Activated CD4-positive, alpha-beta T cell treated with anti-CD3 and anti-CD28 coated beads, Interleukin-2, amount 10 ng/mL, durations not matched to agents 7 days and 5 days (primary cell): ENCODE measurements around the gene OR5M3. TPM values are rescaled to one million over a fixed set of nuclear protein-coding genes. Genes with fewer than 3 reads are reported as not detected.
A peak's percentile ranks its signal among the peaks of the same experiment; 100 is the strongest.

Experiments used
- CTCF ChIA-PET: fragments of 350-600 bp; sonication (Branson Sonifier 250); formaldehyde crosslinking; loops from one replicate; lab custom pipeline; 2021; ENCODE audit warnings: antibody characterized with exemption; lab: Charles Lee
- POLR2A ChIA-PET: fragments of 350-600 bp; sonication (Branson Sonifier 250); formaldehyde crosslinking; loops from one replicate; lab custom pipeline; 2021; ENCODE audit warnings: antibody characterized with exemption; lab: Charles Lee
- DNase-seq: peaks from one replicate; pipeline ENCODE4 v3.0.0-alpha.2; 2020
- H3K27ac Mint-ChIP-seq: one replicate; pipeline ENCODE4 v1.8.0; 2021; ENCODE audit warnings: mild to moderate bottlenecking, moderate library complexity, mixed read lengths
- H3K27me3 Mint-ChIP-seq: one replicate; pipeline ENCODE4 v1.8.0; 2021; ENCODE audit warnings: mixed read lengths
- H3K36me3 Mint-ChIP-seq: one replicate; pipeline ENCODE4 v1.8.0; 2021; ENCODE audit warnings: low read depth, mixed read lengths
- H3K4me1 Mint-ChIP-seq: one replicate; pipeline ENCODE4 v1.8.0; 2021; ENCODE audit warnings: mixed read lengths
- H3K4me3 Mint-ChIP-seq: one replicate; pipeline ENCODE4 v1.8.0; 2021; ENCODE audit warnings: mild to moderate bottlenecking, moderate library complexity, mixed read lengths
- H3K9me3 Mint-ChIP-seq: one replicate; pipeline ENCODE4 v1.8.0; 2021; ENCODE audit warnings: mixed read lengths
- total RNA-seq, 2 experiments: library from RNA; stranded (reverse); gene quantifications; one replicate each; pipeline ENCODE4 v1.2.3, GENCODE V29; 2021

Gene OR5M3
- not detected for total RNA-seq

DNA sequence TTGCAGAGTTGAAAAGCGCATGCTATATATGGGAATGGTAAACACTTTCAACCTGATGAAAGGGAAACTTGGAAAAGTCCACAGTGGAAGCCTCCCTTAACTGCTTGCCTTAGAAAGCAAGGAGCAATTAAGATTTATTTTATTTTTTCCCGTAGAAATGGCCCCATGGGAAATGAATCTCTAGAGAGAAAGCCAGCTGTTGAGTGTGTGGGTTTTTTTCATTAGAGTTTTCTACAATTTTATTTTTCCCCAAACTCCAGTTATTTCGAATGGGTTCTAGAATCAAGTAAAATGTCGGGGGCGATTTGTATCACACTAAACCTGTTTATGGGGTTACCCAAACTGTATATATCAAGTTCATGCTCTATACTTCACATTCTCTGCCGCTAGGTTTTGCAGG, at the start of gene OR5M3:
Gene OR5M3, minus strand, starts transcription at position 101 of the 400 bp plus-strand sequence. CDS start 2,855 bp downstream, outside the sequence.
- H3K36me3 Mint-ChIP-seq, result no peaks in the 10 kb centered on the region
- DNase-seq, result no peak
- H3K27me3 Mint-ChIP-seq, result no peaks in the 10 kb centered on the region
- no peak within 1 kb of the TSS for H3K4me3 Mint-ChIP-seq
- no peak within 1 kb of the TSS for H3K27ac Mint-ChIP-seq
- ChIA-PET POLR2A (no interaction called here), CTCF (no interaction called here)
- no peaks in the 10 kb centered on the region for H3K4me1 Mint-ChIP-seq
- peaks cover 2% of the 10 kb centered on the region for H3K9me3 Mint-ChIP-seq

- Mint-ChIP-seq H3K4me1 (no peaks in the 10 kb centered on the region), H3K27me3 (no peaks in the 10 kb centered on the region), H3K36me3 (no peaks in the 10 kb centered on the region), H3K27ac (peak overlapping the region; percentile 34), H3K4me3 (no peak overlapping the region), H3K9me3 (peaks cover 6% of the 10 kb centered on the region)
- ChIA-PET CTCF (no interaction called here), POLR2A (no interaction called here)
- no peak for DNase-seq
These were observed 48.9 kb upstream of the OR5M3 start for GRCh38 chr11:56522008-56522407.

DNA sequence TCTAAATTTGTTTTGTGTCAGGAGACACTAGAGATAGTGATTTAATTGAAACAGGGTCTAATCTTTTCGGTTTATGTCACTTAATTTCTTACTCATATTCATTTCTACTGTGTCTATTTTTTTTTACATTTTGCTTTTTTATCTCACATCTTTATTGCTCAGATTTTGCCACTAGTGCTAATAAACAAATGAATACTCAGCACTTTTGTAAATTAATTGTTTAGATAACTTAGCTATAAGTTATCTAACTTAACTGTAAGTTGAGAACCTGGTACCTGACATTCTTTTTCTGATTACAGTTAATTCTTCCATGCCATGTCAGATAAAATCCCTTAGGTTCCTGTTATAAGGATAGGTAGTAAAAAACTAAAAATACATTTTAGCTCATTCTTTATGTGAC, 40.1 kb upstream of the OR5M3 start:
- no peak for DNase-seq
- no peak overlapping the region for H3K27ac Mint-ChIP-seq
- no peaks in the 10 kb centered on the region for H3K36me3 Mint-ChIP-seq
- CTCF ChIA-PET, result no interaction called here
- POLR2A ChIA-PET, result no interaction called here
- H3K27me3 Mint-ChIP-seq, result no peaks in the 10 kb centered on the region
- no peak overlapping the region for H3K4me3 Mint-ChIP-seq
- no peaks in the 10 kb centered on the region for H3K4me1 Mint-ChIP-seq
- peaks cover 2% of the 10 kb centered on the region for H3K9me3 Mint-ChIP-seq

DNA sequence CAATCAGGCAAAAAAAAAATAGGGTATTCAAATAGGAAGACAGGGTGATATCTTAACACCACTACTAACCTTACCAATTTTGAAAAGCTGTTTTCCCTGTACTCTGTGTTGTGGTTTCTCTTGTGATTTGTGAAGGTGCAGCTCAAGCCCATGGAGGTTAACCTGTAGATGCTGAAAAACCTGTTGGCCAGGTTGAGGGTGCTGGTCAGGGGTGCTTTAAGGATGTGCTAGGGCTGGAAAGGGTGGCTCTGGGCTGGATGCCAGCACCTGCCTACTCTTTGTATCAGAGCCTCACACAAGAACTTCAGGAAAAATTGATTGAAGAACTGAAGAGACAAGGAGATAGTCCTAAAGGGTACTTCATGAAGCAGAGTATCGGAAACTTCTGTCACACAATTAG, 36.3 kb upstream of the OR5M3 start:
- Mint-ChIP-seq H3K4me3 (no peak overlapping the region), H3K4me1 (no peaks in the 10 kb centered on the region), H3K27ac (no peak overlapping the region), H3K36me3 (no peaks in the 10 kb centered on the region), H3K27me3 (no peaks in the 10 kb centered on the region), H3K9me3 (peaks cover 2% of the 10 kb centered on the region)
- ChIA-PET POLR2A (no interaction called here), CTCF (no interaction called here)
- DNase-seq, result no peak

- ChIA-PET CTCF (no interaction called here), POLR2A (no interaction called here)
- no peaks in the 10 kb centered on the region for H3K27me3 Mint-ChIP-seq
These were observed 23.9 kb upstream of the OR5M3 start for GRCh38 chr11:56497010-56497409.

DNA sequence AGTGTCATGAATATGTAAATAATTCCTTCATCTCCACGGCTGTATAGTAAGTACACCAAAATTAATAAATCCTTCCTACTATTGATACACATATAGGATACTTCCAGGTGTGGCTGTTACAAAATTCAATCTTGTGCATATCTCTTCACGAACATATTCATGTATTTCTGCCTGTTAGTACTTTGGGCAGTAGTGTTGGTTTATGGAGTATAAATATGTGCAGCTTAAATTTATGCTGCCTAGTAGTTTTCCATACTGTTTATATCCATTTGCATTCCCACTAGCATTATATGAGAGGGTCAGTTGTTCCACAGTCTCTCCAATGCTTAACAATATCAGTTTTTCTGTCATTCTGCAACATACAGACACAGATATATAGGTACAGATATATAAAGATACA, 22.0 kb upstream of the OR5M3 start:
- Mint-ChIP-seq H3K4me3 (no peak overlapping the region), H3K9me3 (peaks cover 11% of the 10 kb centered on the region), H3K36me3 (no peaks in the 10 kb centered on the region), H3K27ac (no peak overlapping the region), H3K27me3 (no peaks in the 10 kb centered on the region), H3K4me1 (no peaks in the 10 kb centered on the region)
- POLR2A ChIA-PET, result no interaction called here
- CTCF ChIA-PET, result no interaction called here
- DNase-seq, result no peak

More at GRCh38 chr11:56497010-56497409, 23.9 kb upstream of the OR5M3 start:
- Mint-ChIP-seq H3K4me1 (no peaks in the 10 kb centered on the region), H3K36me3 (no peaks in the 10 kb centered on the region), H3K4me3 (no peak overlapping the region), H3K9me3 (peaks cover 7% of the 10 kb centered on the region), H3K27ac (no peak overlapping the region)
- DNase-seq, result no peak

DNA sequence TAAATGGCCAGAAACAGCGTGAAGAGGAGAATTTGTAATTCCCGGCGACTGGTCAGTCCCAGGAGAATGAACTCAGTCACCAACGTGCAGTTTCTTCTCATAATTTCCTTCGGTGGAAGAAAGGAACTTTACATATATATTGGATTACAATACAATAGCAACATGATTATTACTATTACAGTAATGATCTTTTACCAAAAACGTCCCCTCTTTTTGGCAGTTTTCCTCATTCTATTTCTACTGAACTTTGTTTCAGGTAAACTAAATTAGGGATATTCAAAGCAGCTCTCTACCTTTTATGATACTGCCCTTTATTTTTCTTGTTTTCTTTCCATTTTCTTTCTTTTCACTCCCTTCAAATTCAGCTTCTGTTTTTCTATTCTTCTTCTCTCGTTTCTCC, 18.1 kb upstream of the OR5M3 start, which contains the start of gene OR5M8:
Gene OR5M8, minus strand, starts transcription at position 101 of the 400 bp plus-strand sequence. Its CDS starts 0 bp downstream, at position 101.
- Mint-ChIP-seq H3K4me1 (no peaks in the 10 kb centered on the region), H3K4me3 (no peak within 1 kb of the TSS), H3K9me3 (peaks cover 11% of the 10 kb centered on the region), H3K27me3 (no peaks in the 10 kb centered on the region), H3K27ac (no peak within 1 kb of the TSS), H3K36me3 (no peaks in the 10 kb centered on the region)
- ChIA-PET CTCF (no interaction called here), POLR2A (no interaction called here)
- DNase-seq, result no peak

DNA sequence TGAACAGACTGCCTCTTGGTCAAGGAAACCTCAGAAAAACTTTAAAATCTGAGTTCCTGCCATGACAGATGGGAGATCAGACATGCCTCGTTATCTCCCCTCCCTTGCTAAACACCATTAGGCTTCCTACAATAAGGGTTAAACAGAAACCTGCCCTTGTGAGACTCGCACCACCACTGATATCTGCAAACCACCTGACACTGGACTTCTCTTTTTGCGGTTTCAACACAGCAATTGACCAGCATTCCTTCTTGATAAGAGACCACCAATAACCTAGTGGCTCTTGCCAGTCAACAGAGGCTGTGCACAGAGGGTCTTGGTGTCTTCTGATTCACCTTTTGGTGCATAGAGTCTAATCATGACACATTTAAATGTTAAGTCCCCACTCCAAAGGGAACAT, 13.6 kb upstream of the OR5M3 start:
- Mint-ChIP-seq H3K4me1 (no peaks in the 10 kb centered on the region), H3K27ac (no peak overlapping the region), H3K9me3 (peaks cover 6% of the 10 kb centered on the region), H3K4me3 (no peak overlapping the region), H3K27me3 (no peaks in the 10 kb centered on the region), H3K36me3 (no peaks in the 10 kb centered on the region)
- POLR2A ChIA-PET, result no interaction called here
- no peak for DNase-seq
- CTCF ChIA-PET, result no interaction called here

DNA sequence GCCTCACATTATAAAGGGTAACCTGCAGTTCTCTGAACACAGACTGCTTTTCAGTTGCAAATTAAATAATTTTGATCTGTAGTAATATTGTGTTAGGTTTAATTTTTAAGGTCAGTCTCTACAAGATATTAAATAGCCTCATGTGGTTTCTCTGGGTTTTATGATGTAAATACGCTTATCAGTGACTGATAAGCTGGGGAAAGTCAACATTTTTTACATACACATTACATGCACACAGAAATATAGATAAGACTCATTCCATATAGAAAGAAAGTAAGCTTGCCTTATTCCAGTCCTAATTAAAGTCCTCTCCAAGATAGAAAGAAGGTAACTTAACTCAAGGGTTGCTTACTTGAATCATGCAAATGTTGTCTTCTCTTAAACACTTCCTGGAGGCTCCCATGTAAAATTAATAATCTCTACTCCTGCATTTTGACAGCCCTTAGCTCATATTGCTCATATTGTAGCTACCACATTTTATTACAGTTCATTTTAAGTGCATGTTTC, 1.6 kb upstream of the OR5M3 start:
- Mint-ChIP-seq H3K27me3 (no peaks in the 10 kb centered on the region), H3K4me1 (no peaks in the 10 kb centered on the region), H3K9me3 (peaks cover 8% of the 10 kb centered on the region), H3K27ac (no peak overlapping the region), H3K36me3 (no peaks in the 10 kb centered on the region), H3K4me3 (no peak overlapping the region)
- ChIA-PET POLR2A (no interaction called here), CTCF (no interaction called here)
- no peak for DNase-seq

DNA sequence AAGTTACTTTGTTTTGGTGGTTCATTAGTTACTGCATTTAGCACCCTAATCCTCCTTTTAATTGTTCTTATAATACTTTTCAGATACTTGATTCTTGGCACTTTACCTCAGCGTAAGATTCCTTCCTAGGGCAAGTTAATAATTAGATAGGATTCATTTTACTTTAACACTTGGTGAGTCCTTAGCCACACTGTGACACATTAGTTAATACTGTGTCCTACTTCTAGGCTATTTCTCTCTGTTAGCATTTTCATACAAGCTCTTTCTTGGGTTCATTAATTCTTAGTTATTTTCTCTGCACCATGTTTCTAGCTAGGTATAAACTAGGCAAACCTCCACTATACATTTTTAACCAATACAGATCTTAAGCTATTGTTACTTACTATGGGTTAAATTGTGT, 16.1 kb downstream of the OR5M3 start:
- Mint-ChIP-seq H3K27ac (no peak overlapping the region), H3K4me1 (no peaks in the 10 kb centered on the region), H3K27me3 (no peaks in the 10 kb centered on the region), H3K4me3 (no peak overlapping the region), H3K36me3 (no peaks in the 10 kb centered on the region), H3K9me3 (peaks cover 6% of the 10 kb centered on the region)
- no peak for DNase-seq
- ChIA-PET CTCF (no interaction called here), POLR2A (no interaction called here)

GRCh38 chr11:56453521-56453920, 19.6 kb downstream of the OR5M3 start:
- no peak for DNase-seq
- H3K4me3 Mint-ChIP-seq, result no peak overlapping the region
- no peaks in the 10 kb centered on the region for H3K4me1 Mint-ChIP-seq
- ChIA-PET CTCF (no interaction called here), POLR2A (no interaction called here)
- H3K9me3 Mint-ChIP-seq, result peaks cover 13% of the 10 kb centered on the region
- H3K27ac Mint-ChIP-seq, result no peak overlapping the region
- no peaks in the 10 kb centered on the region for H3K27me3 Mint-ChIP-seq
- H3K36me3 Mint-ChIP-seq, result no peaks in the 10 kb centered on the region

Other genes starting within 250 kb of the OR5M3 start
- not detected for gene OR5T2, start 239.1 kb downstream of the OR5M3 start, total RNA-seq
- not detected for gene OR5T3, start 221.1 kb downstream of the OR5M3 start, total RNA-seq
- gene OR5T1, start 199.2 kb downstream of the OR5M3 start, total RNA-seq, result not detected
- not detected for gene OR8H1, start 181.1 kb downstream of the OR5M3 start, total RNA-seq
- not detected for gene OR8K3, start 158.2 kb downstream of the OR5M3 start, total RNA-seq
- not detected for gene OR8K1, start 127.3 kb downstream of the OR5M3 start, total RNA-seq
- not detected for gene OR8J1, start 119.1 kb downstream of the OR5M3 start, total RNA-seq
- gene OR8U1, start 97.7 kb downstream of the OR5M3 start, total RNA-seq, result not detected
- gene OR5AL1, start 60.7 kb downstream of the OR5M3 start, total RNA-seq, result not detected
- not detected for gene OR5M8, start 18.0 kb upstream of the OR5M3 start, total RNA-seq
- gene OR5M11, start 69.9 kb upstream of the OR5M3 start, total RNA-seq, result not detected
- not detected for gene OR5M10, start 104.4 kb upstream of the OR5M3 start, total RNA-seq
- not detected for gene OR5M1, start 141.5 kb upstream of the OR5M3 start, total RNA-seq
- not detected for gene OR5AP2, start 169.1 kb upstream of the OR5M3 start, total RNA-seq
- gene OR5AR1, start 190.3 kb upstream of the OR5M3 start, total RNA-seq, result not detected
- not detected for gene OR9G1, start 225.7 kb upstream of the OR5M3 start, total RNA-seq